ENCODE data around the gene LYZ. TPM values are rescaled to one million over a fixed set of nuclear protein-coding genes. Genes with fewer than 3 reads are reported as not detected.

Gene LYZ
- total RNA-seq, 2 experiments from 2014 or later: not detected

GRCh38 chr12:69354172-69354555, 6.0 kb downstream of the LYZ start:
- Mint-ChIP-seq H3K4me1 (peaks cover 12% of the 10 kb centered on the region), H3K27me3 (peaks cover 3% of the 10 kb centered on the region), H3K4me3 (no peak overlapping the region), H3K9me3 (ENCODE audit: low read depth) (no peaks in the 10 kb centered on the region), H3K36me3 (ENCODE audit: low read depth) (no peaks in the 10 kb centered on the region), H3K27ac (no peak overlapping the region)
- ChIA-PET POLR2A (no interaction called here), CTCF (interaction anchor here (1.2 to 1.7 kb wide), 2 partner anchors 31 to 217 kb away, joined by 4 to 8 read pairs; no protein-coding TSS in a partner anchor)
- DNase-seq (no peak), ATAC-seq (no peak)
- intact Hi-C loops (cut with DNase I, micrococcal nuclease): no loop called here

DNA sequence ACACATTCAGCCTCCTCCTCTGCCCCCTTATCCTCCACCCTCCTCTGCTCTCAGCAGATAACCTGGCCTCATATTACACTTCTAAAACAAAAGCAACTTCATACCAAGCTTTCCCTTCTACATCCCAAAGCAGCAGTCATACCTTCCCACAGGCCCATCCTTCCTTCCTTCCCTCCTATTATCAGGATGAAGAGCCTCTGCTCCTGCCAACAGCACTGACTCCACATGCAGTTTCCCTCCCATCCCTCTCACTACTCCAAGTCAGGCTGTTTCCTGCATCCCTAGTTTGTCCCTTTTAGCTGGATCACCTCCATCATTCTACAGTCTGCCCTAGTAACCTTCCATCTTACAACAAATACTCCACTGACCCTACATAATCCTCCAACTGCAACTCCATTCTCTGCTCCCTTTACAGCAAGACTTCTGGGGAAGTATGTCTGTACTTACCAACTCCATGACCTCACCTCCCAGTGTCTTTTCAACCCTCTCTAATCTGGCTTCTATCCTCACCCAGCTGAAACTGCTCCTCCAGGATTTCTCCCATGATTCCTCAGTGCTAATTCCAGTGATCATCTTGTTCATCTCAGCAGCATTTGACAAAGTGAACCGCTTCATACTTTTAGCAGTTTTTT, 6.5 kb downstream of the LYZ start:
- intact Hi-C loops (cut with DNase I, micrococcal nuclease): no loop called here
- ATAC-seq (no peak), DNase-seq (no peak)
- no peaks in the 10 kb centered on the region for H3K36me3 Mint-ChIP-seq (ENCODE audit: low read depth)
- H3K27ac Mint-ChIP-seq: no peak overlapping the region
- H3K27me3 Mint-ChIP-seq: peaks cover 3% of the 10 kb centered on the region
- CTCF ChIA-PET: interaction anchor here (1.2 to 1.7 kb wide), 2 partner anchors 31 to 216 kb away, joined by 4 to 8 read pairs; no protein-coding TSS in a partner anchor
- no peaks in the 10 kb centered on the region for H3K9me3 Mint-ChIP-seq (ENCODE audit: low read depth)
- no peak overlapping the region for H3K4me3 Mint-ChIP-seq
- peaks cover 15% of the 10 kb centered on the region for H3K4me1 Mint-ChIP-seq
- POLR2A ChIA-PET: no interaction called here

DNA sequence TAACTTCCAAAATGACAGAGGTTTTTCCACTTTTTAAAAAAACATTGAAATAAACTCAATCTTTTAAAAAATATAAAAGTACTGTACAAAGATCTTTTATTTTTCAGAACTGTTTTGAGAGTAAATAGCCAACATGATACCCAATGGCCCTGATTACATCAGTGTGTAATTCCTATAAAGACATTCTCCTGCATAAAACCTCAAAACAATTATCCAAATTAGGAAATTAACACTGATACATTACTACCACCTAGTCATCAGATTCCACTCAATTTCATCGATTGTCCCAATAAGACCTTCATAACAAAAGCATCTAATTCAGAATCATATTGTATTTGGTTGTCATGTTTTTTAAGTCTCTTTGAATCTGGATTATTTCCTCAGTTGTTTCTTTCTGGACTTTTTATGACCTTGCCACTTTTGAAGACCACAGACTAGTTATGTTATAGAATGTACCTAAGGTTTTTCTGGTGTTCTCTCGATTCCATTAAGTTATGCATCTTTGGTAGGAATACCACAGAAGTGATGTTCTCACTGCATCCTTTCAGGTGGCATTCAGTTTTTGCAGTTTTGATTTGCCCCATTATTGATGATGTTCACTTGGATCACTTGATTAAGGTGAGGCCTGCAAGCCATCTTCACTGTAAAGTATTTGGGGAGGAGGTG, 7.3 kb downstream of the LYZ start:
- POLR2A ChIA-PET: no interaction called here

DNA sequence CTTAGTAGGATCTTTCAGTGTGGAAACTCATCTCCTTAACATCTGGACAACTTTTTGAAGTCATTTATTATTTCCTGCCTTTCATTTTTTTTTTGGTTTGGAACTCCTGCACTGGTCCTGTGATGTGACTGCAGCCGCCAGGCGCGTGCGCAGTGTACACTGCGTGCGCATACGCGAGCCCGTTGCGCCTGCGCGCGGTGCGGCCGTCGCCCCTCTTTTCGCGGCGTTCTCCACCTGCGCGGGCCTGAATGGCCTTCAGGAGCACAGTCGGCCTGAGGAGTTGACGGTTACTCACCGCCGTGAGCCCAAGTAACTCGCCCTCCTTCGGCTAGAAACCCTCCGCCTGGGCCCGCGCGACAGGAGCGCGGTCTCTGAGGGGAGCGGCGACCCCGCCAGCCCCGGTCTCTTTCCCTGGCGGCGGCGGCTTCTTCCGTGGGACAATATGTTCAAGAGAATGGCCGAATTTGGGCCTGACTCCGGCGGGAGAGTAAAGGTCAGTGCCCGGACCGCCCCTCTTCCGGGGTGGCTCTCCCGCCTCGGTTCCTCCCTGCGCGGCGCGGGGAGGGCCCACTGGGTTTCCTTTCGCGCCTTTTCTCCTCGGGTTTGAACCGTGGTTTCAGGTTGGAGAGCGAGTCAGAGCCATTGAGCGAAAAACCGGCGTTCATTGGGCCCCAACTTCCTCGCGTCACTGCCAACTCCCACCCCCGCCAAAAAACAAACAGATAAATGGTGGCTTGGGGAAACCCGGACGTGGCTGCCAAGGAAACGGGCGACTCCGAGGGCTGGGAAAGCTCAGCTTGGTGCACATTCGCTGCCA, 11.6 kb downstream of the LYZ start, which contains the start of gene YEATS4:
TSS of gene YEATS4 (plus strand) at position 213 of the 817 bp plus-strand sequence. CDS start at position 443, 230 bp downstream.
- peak; percentile 92 for DNase-seq
- Mint-ChIP-seq H3K4me1 (peaks cover 29% of the 10 kb centered on the region), H3K9me3 (ENCODE audit: low read depth) (no peaks in the 10 kb centered on the region), H3K27me3 (peaks cover 1% of the 10 kb centered on the region), H3K36me3 (ENCODE audit: low read depth) (peaks cover 21% of the 10 kb centered on the region), H3K4me3 (peak within 1 kb of the TSS; percentile 91), H3K27ac (peak within 1 kb of the TSS; percentile 97)
- ChIA-PET CTCF (interaction anchor here (0.6 to 3.0 kb wide), 5 partner anchors 10 to 279 kb away, joined by 3 to 39 read pairs (median 4); no protein-coding TSS in a partner anchor), POLR2A (interaction anchor here (0.7 to 0.9 kb wide), 2 partner anchors 226 to 378 kb away, joined by 3 to 4 read pairs; partner anchors contain the start of gene CCT2)
- intact Hi-C loops (cut with DNase I, micrococcal nuclease): loop anchor here (1.0 to 2.0 kb wide), 7 partner anchors 111 to 884 kb away; partner anchors contain the start of genes CCT2 (in 2 of the 2), FRS2 (in 2 of the 2), CNOT2 (in 1 of the 2) and CPSF6 (in 1 of the 2)
- ATAC-seq: peak; percentile 83

More for the DNA sequence above, 7.3 kb downstream of the LYZ start:
- Mint-ChIP-seq H3K9me3 (ENCODE audit: low read depth) (no peaks in the 10 kb centered on the region), H3K36me3 (ENCODE audit: low read depth) (peaks cover 4% of the 10 kb centered on the region), H3K27ac (no peak overlapping the region), H3K27me3 (peaks cover 3% of the 10 kb centered on the region), H3K4me3 (no peak overlapping the region), H3K4me1 (peaks cover 20% of the 10 kb centered on the region)
- CTCF ChIA-PET: no interaction called here
- intact Hi-C loops (cut with DNase I, micrococcal nuclease): loop anchor here in 1 of 2 experiments (2.0 kb wide), 1 partner anchor 65 kb away; no protein-coding TSS in a partner anchor
- ATAC-seq (no peak), DNase-seq (no peak)

GRCh38 chr12:69360348-69360672, 12.1 kb downstream of the LYZ start:
- ChIA-PET POLR2A (interaction anchor here (0.7 to 0.9 kb wide), 2 partner anchors 225 to 378 kb away, joined by 3 to 4 read pairs; partner anchors contain the start of gene CCT2), CTCF (interaction anchor here (0.6 to 1.3 kb wide), 4 partner anchors 11 to 279 kb away, joined by 3 to 4 read pairs (median 4); no protein-coding TSS in a partner anchor)
- Mint-ChIP-seq H3K36me3 (ENCODE audit: low read depth) (peaks cover 21% of the 10 kb centered on the region), H3K4me1 (peaks cover 29% of the 10 kb centered on the region), H3K27ac (peak overlapping the region; percentile 97), H3K4me3 (peak overlapping the region; percentile 91), H3K27me3 (no peaks in the 10 kb centered on the region), H3K9me3 (ENCODE audit: low read depth) (no peaks in the 10 kb centered on the region)
- DNase-seq (no peak), ATAC-seq (no peak)
- intact Hi-C loops (cut with DNase I, micrococcal nuclease): loop anchor here (1.0 to 2.0 kb wide), 5 partner anchors 110 to 378 kb away; partner anchors contain the start of genes CCT2 (in 2 of the 2), FRS2 (in 2 of the 2) and RAB3IP (in 1 of the 2)

- ChIA-PET POLR2A (no interaction called here), CTCF (no interaction called here)
- DNase-seq: no peak
- H3K4me3 Mint-ChIP-seq: no peak overlapping the region
- peaks cover 43% of the 10 kb centered on the region for H3K36me3 Mint-ChIP-seq (ENCODE audit: low read depth)
- H3K4me1 Mint-ChIP-seq: peaks cover 13% of the 10 kb centered on the region
- no peak overlapping the region for H3K27ac Mint-ChIP-seq
- ATAC-seq: no peak
- H3K27me3 Mint-ChIP-seq: no peaks in the 10 kb centered on the region
- intact Hi-C loops (cut with DNase I, micrococcal nuclease): no loop called here
- no peaks in the 10 kb centered on the region for H3K9me3 Mint-ChIP-seq (ENCODE audit: low read depth)
Measured at GRCh38 chr12:69366796-69367195, 18.6 kb downstream of the LYZ start.

GRCh38 chr12:69368171-69368570, 20.0 kb downstream of the LYZ start:
- no peak for DNase-seq
- H3K27me3 Mint-ChIP-seq: no peaks in the 10 kb centered on the region
- intact Hi-C loops (cut with DNase I, micrococcal nuclease): no loop called here
- no peak overlapping the region for H3K27ac Mint-ChIP-seq
- H3K4me3 Mint-ChIP-seq: no peak overlapping the region
- ATAC-seq: no peak
- ChIA-PET CTCF (no interaction called here), POLR2A (no interaction called here)
- H3K9me3 Mint-ChIP-seq (ENCODE audit: low read depth): no peaks in the 10 kb centered on the region
- H3K36me3 Mint-ChIP-seq (ENCODE audit: low read depth): peaks cover 51% of the 10 kb centered on the region
- peaks cover 13% of the 10 kb centered on the region for H3K4me1 Mint-ChIP-seq

DNA sequence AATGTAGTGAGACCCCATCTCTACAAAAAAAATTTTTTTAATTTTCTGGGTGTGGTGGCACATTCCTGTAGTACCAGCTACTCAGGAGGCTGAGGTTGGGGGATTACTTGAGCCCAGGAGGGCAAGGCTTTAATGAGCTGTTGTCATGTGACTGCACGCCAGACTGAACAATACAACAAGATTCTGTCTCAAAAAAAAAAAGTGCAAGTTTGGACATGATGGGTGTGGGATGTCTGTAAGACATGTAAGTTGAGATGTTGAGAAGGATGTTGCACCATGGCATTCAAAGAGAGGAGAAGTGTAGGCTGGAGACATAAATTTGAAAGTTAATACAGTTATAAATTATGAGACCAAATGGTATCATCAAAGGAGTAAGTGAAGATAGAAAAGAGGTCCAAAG, 34.9 kb downstream of the LYZ start:
- ChIA-PET CTCF (interaction anchor here (0.5 to 1.3 kb wide), 2 partner anchors 20 to 26 kb away, joined by 3 to 4 read pairs; no protein-coding TSS in a partner anchor), POLR2A (interaction anchor here (0.6 kb wide), 1 partner anchor 210 kb away, joined by 5 read pairs; no protein-coding TSS in a partner anchor)
- peaks cover 43% of the 10 kb centered on the region for H3K36me3 Mint-ChIP-seq (ENCODE audit: low read depth)
- H3K4me1 Mint-ChIP-seq: peaks cover 12% of the 10 kb centered on the region
- intact Hi-C loops (cut with DNase I, micrococcal nuclease): no loop called here
- H3K27me3 Mint-ChIP-seq: no peaks in the 10 kb centered on the region
- no peak overlapping the region for H3K27ac Mint-ChIP-seq
- H3K9me3 Mint-ChIP-seq (ENCODE audit: low read depth): no peaks in the 10 kb centered on the region
- H3K4me3 Mint-ChIP-seq: no peak overlapping the region
- ATAC-seq: no peak
- DNase-seq: no peak

DNA sequence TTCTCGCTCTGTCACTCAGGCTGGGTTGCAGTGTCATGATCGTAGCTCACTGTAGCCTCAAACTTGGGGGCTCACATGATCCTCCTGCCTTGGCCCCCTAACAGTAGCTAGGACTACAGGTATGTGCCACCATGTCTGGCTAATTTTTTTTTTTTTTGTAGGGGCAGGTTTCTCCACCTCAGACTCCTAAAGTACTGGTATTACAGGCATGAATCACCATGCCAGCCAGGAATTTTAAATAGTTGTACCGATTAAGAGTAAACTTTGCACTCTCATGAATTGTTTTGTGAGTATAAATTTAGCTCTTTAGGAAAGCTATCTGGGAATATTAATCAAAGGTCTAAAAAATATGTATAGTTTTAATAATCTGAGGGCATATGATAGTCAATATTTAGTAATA, 36.9 kb downstream of the LYZ start:
- no peak overlapping the region for H3K4me3 Mint-ChIP-seq
- H3K4me1 Mint-ChIP-seq: peaks cover 12% of the 10 kb centered on the region
- ChIA-PET POLR2A (interaction anchor here (0.6 kb wide), 2 partner anchors 27 to 215 kb away, joined by 3 to 4 read pairs; no protein-coding TSS in a partner anchor), CTCF (interaction anchor here (0.6 to 1.8 kb wide), 6 partner anchors 10 to 186 kb away, joined by 3 to 7 read pairs (median 3); no protein-coding TSS in a partner anchor)
- peaks cover 43% of the 10 kb centered on the region for H3K36me3 Mint-ChIP-seq (ENCODE audit: low read depth)
- no peak for ATAC-seq
- H3K27me3 Mint-ChIP-seq: no peaks in the 10 kb centered on the region
- no peak overlapping the region for H3K27ac Mint-ChIP-seq
- H3K9me3 Mint-ChIP-seq (ENCODE audit: low read depth): no peaks in the 10 kb centered on the region
- intact Hi-C loops (cut with DNase I, micrococcal nuclease): loop anchor here in 1 of 2 experiments (1.0 kb wide), 1 partner anchor 186 kb away; no protein-coding TSS in a partner anchor
- DNase-seq: no peak

DNA sequence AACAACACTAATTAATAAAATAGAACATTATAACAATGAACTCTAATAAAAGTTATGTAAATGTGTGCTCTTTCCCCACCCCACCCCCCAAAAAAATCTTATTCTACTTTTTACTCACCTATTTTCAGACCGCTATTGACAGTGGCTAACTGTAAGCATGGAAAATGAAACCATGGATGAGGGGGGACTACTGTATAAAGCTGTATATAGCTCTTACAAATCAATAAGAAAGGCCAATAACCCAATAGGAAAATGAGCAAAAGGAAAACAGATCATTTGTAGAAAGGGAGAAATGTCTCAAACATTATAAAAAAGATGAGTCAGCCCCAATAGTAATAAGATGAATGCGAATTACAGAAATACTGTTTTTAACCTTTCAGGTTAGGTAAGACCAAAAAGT, 38.7 kb downstream of the LYZ start:
- intact Hi-C loops (cut with DNase I, micrococcal nuclease): no loop called here
- ChIA-PET CTCF (interaction anchor here (1.1 to 1.6 kb wide), 3 partner anchors 15 to 184 kb away, joined by 3 read pairs; no protein-coding TSS in a partner anchor), POLR2A (no interaction called here)
- H3K27me3 Mint-ChIP-seq: no peaks in the 10 kb centered on the region
- peaks cover 18% of the 10 kb centered on the region for H3K4me1 Mint-ChIP-seq
- DNase-seq (no peak), ATAC-seq (peak; percentile 73)
- peaks cover 45% of the 10 kb centered on the region for H3K36me3 Mint-ChIP-seq (ENCODE audit: low read depth)
- H3K4me3 Mint-ChIP-seq: no peak overlapping the region
- no peak overlapping the region for H3K27ac Mint-ChIP-seq
- no peaks in the 10 kb centered on the region for H3K9me3 Mint-ChIP-seq (ENCODE audit: low read depth)

Measured in activated CD4-positive, alpha-beta T cell treated with anti-CD3 and anti-CD28 coated beads for 36 hours (primary cell).